Stromal cell of bone marrow (primary cell): ENCODE results near the gene ELAVL1.
"Not testable (repeated sequence)": the region's sequence is repeated elsewhere in the genome, so short reads cannot be mapped to it uniquely, and the experiment has no call there.

ENCODE experiments used
- DNase-seq: peaks from one replicate; pipeline ENCODE4 v3.0.0-alpha.2; 2012; ENCODE audit warnings: low read depth

Gene ELAVL1

GRCh38 chr19:7921302-7921966 lies 84.0 kb downstream of the ELAVL1 start:
- no peak for DNase-seq

- peak; percentile 93 for DNase-seq
Observed at GRCh38 chr19:7920519-7921301, 84.7 kb downstream of the ELAVL1 start.

- DNase-seq, result peak; percentile 88
Observed at GRCh38 chr19:7919610-7920518, 85.6 kb downstream of the ELAVL1 start, which contains the start of gene SNAPC2. TSS of gene SNAPC2 (plus strand) at chr19:7920338. CDS start at chr19:7920367, 29 bp downstream.

DNA sequence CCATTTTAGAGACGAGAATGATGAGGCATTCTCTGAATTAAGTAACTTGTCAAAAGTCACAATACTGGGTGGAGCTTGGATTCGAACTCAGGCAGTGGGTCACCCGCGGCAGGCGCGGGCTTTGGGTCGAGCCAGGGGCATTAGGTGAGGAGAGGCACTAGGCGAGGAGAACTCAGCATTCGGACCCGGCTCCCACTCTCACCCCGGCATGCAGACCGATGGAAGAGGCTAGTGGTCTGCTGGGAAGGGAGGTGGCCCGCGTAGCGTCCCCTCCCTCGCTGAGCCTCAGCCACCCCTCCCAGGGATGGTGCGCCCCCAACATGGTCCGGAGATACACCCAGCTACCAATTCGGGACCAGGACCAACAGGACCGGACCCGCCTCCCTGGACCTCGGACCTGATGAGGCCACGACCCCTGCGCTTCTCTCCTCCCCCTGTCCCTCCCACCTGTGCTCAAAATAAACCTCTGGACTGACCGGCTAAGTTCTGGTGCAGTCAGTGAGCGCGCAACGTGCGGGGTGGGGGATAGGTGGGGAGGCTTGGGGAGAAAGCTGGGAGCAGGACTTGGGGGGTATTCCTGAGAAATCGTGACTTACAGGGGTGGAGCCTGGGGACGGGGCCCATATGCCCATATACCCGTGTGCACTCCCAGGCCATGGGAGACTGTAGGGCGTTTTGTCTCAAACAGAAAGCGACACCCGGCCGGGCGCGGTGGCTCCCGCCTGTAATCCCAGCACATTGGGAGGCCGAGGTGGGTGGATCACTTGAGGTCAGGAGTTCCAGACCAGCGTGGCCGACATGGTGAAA lies 86.6 kb downstream of the ELAVL1 start:
- DNase-seq, result no peak

- not testable (repeated sequence) for DNase-seq
Observed at GRCh38 chr19:7918062-7918614, 87.3 kb downstream of the ELAVL1 start.

GRCh38 chr19:7917267-7918061 lies 88.0 kb downstream of the ELAVL1 start:
- DNase-seq, result no peak

- no peak for DNase-seq
Observed at GRCh38 chr19:7916955-7917266, 88.5 kb downstream of the ELAVL1 start.

DNA sequence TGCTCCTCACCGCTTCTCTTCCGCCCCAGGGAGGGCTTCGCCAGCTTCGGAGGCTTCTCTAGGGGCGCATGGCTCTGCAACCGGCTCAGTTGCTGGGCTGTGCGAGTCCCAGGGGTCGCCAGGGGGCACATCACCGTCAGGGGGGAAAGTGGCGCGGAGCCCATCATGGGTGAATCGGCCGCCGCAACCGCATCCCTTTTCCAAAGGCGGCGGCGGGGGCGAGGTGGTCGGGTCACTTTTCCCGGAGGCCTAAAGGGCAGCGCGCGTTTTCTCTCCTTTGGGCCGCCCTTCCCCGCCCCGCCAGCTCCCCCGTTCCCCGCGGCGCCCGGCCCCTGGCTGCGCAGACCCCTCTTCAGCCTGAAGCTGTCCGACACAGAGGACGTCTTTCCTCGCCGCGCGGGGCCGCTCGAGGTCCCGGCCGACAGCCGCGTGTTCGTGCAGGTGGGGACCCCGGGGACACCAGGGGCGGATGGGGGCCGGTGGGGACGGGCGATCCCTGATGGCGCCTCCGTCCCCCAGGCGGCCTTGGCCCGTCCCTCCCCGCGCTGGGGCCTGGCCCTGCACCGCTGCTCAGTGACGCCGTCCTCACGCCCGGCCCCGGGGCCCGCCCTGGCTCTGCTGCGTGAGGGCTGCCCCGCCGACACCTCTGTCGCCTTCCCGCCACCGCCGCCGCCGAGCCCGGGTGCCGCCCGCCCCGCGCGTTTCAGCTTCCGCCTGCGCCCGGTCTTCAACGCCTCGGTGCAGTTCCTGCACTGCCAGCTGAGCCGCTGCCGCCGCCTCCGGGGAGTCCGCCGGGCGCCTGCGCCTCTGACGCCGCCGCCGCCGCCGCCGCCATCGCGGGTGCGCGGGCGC lies 89.1 kb downstream of the ELAVL1 start:
- DNase-seq, result no peak

GRCh38 chr19:7915250-7916102 lies 90.0 kb downstream of the ELAVL1 start:
- no peak for DNase-seq

- no peak for DNase-seq
Observed at GRCh38 chr19:7914598-7915045, 90.8 kb downstream of the ELAVL1 start, which contains the start of gene TGFBR3L. TSS of gene TGFBR3L (plus strand) at chr19:7914830.

DNA sequence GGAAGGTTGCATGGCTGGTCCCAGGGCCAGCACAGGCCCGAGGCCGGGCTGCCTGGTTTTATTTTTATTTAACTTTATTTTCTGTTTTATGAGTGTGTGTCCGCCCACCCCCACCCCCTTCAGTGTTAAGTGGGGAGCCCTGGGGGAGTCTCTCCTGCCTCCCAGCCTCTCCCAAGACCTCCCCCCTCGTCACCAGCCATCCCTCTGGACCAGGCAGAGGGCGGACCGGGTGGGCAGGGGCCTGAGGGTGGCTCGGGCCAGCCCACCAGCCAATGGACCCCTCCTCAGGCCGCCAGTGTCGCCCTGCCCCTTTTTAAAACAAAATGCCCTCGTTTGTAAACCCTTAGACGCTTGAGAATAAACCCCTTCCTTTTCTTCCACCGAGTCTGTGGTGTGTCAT lies 91.3 kb downstream of the ELAVL1 start:
- no peak for DNase-seq

DNA sequence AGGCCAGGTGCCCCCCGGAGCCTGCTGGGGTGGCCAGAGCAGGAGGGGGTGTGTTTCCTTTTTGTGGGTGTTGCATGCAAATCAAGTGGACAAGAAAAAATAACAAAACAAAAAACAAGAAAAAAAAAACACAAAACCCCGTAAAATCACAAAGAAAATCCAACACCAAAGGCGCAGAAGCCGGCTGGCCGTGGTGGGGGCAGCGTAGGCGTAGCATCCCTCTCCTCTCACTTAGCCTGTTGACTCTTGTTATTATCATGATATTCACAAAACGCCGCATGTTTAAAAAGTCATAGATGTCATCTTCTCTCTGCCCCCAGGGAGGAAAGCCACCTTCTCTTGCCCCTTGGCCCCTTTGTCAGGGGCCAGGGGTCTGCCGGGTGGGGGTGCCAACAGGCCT lies 91.8 kb downstream of the ELAVL1 start:
- DNase-seq, result no peak

DNA sequence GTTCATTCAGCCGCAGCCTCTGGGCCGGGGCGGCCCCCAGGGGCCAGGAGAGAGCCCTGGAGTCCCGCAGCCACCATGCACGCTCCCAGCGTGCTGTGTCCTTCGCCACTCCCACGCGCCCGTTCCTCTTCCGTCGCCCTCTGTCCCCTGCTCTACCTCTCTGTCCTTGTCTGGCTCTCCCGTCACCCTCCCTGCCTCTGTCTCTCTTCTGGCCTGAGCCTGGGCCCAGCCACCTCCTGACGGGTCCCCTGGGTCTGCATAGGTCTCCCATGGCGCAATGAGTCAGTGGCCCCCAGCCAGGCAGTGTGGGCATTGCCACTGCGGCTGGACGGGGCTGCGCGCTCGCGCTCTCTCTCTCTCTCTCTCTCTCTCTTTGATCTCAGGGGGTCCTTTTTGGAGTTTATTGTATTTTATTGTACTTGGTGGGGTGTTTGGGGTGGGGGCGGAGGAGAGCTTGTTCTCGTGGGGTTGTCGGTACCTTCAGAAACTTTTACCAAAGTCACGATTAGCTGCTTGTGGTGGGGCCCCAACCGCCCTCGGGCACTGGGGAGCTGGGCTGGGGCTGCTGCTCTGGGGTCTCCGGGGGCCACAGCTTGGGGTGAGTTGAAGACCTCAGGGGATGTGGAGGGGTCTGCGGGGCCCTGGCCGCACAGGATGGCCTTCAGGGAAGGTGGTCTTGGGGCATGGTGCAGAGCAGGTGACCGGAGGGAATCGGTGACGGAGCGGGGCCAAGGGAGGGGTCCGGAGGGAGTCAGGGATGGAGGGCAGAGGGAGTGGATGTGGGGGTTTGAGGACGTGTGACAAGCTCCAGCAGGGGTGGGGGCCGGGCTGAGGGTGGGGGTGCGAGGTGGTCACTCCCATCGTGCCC lies 92.5 kb downstream of the ELAVL1 start:
- no peak for DNase-seq

- DNase-seq, result no peak
Observed at GRCh38 chr19:7912144-7912696, 93.2 kb downstream of the ELAVL1 start.

GRCh38 chr19:7911508-7912143 lies 93.8 kb downstream of the ELAVL1 start:
- DNase-seq, result no peak

DNA sequence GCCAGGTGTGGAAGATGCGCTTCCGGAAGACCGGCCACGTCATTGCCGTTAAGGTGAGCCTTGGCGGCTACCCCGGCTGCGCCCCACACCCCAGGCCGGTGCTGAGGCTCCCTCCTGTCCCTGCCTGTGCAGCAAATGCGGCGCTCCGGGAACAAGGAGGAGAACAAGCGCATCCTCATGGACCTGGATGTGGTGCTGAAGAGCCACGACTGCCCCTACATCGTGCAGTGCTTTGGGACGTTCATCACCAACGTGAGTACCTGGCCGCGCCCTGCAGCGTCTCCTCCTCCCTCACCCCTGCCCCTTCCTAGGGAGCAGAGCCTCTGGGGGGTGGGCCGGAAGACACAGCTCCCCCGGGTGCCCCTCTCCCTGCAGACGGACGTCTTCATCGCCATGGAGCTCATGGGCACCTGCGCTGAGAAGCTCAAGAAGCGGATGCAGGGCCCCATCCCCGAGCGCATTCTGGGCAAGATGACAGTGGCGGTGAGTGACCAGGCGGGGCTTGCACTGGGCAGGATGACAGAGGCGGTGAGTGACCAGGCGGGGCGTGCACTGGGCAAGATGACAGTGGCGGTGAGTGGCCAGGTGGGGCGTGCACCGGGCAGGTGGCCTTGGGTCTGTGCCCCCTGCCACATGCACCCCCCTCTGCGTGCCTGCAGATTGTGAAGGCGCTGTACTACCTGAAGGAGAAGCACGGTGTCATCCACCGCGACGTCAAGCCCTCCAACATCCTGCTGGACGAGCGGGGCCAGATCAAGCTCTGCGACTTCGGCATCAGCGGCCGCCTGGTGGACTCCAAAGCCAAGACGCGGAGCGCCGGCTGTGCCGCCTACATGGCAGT lies 94.9 kb downstream of the ELAVL1 start:
- DNase-seq, result no peak
